ENCODE data around the gene HOXC6.

Gene HOXC6

DNA sequence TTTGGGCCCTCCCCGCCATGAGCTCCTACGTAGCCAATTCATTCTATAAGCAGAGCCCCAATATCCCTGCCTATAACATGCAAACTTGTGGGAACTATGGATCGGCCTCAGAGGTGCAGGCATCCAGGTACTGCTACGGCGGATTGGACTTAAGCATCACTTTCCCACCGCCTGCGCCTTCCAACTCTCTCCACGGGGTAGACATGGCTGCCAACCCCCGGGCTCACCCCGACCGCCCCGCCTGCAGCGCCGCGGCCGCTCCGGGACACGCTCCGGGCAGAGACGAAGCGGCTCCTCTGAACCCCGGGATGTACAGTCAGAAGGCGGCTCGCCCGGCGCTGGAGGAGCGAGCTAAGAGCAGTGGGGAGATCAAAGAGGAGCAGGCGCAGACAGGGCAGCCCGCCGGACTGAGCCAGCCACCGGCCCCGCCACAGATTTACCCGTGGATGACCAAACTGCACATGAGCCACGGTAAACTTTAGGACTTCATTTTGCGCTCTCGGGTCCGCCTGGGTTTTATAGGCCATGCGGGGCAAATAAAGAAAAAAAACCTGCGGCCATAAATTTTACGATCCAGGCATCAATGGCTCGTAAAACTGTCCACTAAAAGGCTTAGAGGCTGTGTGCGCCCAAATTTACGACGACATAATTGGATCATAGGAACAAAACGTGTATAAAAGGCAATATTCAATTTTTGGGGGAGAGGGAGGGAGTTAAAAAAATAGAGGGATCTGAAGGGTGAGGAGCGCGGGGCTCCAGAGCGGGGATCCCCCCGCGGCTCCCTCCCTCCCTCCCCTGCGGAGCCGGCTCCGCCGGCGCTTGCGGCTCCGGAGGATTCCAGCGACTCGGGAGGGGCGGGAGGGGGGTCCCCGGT lies 5.1 kb downstream of the HOXC6 start (continued):
- no peak for TF ChIP-seq ZNF292 (tag by site-specific recombination; IDR thresholded peaks at IDR 0.05; ENCODE audit: borderline replicate concordance, low read depth)
- TF ChIP-seq, protein P1, sequence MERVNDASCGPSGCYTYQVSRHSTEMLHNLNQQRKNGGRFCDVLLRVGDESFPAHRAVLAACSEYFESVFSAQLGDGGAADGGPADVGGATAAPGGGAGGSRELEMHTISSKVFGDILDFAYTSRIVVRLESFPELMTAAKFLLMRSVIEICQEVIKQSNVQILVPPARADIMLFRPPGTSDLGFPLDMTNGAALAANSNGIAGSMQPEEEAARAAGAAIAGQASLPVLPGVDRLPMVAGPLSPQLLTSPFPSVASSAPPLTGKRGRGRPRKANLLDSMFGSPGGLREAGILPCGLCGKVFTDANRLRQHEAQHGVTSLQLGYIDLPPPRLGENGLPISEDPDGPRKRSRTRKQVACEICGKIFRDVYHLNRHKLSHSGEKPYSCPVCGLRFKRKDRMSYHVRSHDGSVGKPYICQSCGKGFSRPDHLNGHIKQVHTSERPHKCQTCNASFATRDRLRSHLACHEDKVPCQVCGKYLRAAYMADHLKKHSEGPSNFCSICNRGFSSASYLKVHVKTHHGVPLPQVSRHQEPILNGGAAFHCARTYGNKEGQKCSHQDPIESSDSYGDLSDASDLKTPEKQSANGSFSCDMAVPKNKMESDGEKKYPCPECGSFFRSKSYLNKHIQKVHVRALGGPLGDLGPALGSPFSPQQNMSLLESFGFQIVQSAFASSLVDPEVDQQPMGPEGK (tag by site-specific recombination; IDR thresholded peaks at IDR 0.05) = peak; percentile 95
- peak; percentile 97 for TF ChIP-seq MZF1 (tag by site-specific recombination; IDR thresholded peaks at IDR 0.05; ENCODE audit: borderline replicate concordance)
- TF ChIP-seq, protein P2, sequence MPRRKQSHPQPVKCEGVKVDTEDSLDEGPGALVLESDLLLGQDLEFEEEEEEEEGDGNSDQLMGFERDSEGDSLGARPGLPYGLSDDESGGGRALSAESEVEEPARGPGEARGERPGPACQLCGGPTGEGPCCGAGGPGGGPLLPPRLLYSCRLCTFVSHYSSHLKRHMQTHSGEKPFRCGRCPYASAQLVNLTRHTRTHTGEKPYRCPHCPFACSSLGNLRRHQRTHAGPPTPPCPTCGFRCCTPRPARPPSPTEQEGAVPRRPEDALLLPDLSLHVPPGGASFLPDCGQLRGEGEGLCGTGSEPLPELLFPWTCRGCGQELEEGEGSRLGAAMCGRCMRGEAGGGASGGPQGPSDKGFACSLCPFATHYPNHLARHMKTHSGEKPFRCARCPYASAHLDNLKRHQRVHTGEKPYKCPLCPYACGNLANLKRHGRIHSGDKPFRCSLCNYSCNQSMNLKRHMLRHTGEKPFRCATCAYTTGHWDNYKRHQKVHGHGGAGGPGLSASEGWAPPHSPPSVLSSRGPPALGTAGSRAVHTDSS (tag by site-specific recombination; IDR thresholded peaks at IDR 0.05) = peak; percentile 72
- peak; percentile 88 for TF ChIP-seq ZBTB20 (tag by site-specific recombination; IDR thresholded peaks at IDR 0.05)
- TF ChIP-seq ZNF433 (tag by site-specific recombination; IDR thresholded peaks at IDR 0.05; ENCODE audit: low read depth) = no peak
- TF ChIP-seq, protein P3, sequence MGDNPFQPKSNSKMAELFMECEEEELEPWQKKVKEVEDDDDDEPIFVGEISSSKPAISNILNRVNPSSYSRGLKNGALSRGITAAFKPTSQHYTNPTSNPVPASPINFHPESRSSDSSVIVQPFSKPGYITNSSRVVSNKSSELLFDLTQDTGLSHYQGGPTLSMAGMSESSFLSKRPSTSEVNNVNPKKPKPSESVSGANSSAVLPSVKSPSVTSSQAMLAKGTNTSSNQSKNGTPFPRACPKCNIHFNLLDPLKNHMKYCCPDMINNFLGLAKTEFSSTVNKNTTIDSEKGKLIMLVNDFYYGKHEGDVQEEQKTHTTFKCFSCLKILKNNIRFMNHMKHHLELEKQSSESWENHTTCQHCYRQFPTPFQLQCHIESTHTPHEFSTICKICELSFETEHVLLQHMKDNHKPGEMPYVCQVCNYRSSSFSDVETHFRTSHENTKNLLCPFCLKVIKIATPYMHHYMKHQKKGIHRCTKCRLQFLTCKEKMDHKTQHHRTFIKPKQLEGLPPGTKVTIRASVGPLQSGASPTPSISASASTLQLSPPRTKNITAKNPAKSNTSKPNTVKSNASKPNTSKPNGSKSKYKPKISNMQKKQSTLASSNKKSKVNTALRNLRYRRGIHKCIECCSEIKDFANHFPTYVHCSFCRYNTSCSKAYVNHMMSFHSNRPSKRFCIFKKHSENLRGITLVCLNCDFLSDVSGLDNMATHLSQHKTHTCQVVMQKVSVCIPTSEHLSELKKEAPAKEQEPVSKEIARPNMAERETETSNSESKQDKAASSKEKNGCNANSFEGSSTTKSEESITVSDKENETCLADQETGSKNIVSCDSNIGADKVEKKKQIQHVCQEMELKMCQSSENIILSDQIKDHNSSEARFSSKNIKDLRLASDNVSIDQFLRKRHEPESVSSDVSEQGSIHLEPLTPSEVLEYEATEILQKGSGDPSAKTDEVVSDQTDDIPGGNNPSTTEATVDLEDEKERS (tag by site-specific recombination; IDR thresholded peaks at IDR 0.05) = no peak
- peak; percentile 86 for TF ChIP-seq ZNF596 (tag by site-specific recombination; IDR thresholded peaks at IDR 0.05)
- no peak for TF ChIP-seq ZNF404 (tag by site-specific recombination; IDR thresholded peaks at IDR 0.05)
- TF ChIP-seq ZNF837 (tag by site-specific recombination; IDR thresholded peaks at IDR 0.05) = no peak
- TF ChIP-seq, protein P4, sequence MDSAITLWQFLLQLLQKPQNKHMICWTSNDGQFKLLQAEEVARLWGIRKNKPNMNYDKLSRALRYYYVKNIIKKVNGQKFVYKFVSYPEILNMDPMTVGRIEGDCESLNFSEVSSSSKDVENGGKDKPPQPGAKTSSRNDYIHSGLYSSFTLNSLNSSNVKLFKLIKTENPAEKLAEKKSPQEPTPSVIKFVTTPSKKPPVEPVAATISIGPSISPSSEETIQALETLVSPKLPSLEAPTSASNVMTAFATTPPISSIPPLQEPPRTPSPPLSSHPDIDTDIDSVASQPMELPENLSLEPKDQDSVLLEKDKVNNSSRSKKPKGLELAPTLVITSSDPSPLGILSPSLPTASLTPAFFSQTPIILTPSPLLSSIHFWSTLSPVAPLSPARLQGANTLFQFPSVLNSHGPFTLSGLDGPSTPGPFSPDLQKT (IDR thresholded peaks at IDR 0.05; ENCODE audit: borderline replicate concordance, low read depth, low read length) = no peak
- peak; percentile 78 for TF ChIP-seq ZNF121 (tag by site-specific recombination; IDR thresholded peaks at IDR 0.05)
- TF ChIP-seq, protein P5, sequence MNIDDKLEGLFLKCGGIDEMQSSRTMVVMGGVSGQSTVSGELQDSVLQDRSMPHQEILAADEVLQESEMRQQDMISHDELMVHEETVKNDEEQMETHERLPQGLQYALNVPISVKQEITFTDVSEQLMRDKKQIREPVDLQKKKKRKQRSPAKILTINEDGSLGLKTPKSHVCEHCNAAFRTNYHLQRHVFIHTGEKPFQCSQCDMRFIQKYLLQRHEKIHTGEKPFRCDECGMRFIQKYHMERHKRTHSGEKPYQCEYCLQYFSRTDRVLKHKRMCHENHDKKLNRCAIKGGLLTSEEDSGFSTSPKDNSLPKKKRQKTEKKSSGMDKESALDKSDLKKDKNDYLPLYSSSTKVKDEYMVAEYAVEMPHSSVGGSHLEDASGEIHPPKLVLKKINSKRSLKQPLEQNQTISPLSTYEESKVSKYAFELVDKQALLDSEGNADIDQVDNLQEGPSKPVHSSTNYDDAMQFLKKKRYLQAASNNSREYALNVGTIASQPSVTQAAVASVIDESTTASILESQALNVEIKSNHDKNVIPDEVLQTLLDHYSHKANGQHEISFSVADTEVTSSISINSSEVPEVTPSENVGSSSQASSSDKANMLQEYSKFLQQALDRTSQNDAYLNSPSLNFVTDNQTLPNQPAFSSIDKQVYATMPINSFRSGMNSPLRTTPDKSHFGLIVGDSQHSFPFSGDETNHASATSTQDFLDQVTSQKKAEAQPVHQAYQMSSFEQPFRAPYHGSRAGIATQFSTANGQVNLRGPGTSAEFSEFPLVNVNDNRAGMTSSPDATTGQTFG (tag by site-specific recombination; IDR thresholded peaks at IDR 0.05; ENCODE audit: borderline replicate concordance) = no peak
- TF ChIP-seq ZNF2 (tag by site-specific recombination; IDR thresholded peaks at IDR 0.05) = peak; percentile 83
- TF ChIP-seq, protein P6, sequence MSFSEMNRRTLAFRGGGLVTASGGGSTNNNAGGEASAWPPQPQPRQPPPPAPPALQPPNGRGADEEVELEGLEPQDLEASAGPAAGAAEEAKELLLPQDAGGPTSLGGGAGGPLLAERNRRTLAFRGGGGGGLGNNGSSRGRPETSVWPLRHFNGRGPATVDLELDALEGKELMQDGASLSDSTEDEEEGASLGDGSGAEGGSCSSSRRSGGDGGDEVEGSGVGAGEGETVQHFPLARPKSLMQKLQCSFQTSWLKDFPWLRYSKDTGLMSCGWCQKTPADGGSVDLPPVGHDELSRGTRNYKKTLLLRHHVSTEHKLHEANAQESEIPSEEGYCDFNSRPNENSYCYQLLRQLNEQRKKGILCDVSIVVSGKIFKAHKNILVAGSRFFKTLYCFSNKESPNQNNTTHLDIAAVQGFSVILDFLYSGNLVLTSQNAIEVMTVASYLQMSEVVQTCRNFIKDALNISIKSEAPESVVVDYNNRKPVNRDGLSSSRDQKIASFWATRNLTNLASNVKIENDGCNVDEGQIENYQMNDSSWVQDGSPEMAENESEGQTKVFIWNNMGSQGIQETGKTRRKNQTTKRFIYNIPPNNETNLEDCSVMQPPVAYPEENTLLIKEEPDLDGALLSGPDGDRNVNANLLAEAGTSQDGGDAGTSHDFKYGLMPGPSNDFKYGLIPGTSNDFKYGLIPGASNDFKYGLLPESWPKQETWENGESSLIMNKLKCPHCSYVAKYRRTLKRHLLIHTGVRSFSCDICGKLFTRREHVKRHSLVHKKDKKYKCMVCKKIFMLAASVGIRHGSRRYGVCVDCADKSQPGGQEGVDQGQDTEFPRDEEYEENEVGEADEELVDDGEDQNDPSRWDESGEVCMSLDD (tag by site-specific recombination; IDR thresholded peaks at IDR 0.05) = peak; percentile 51; the same call in 1 of the 2 replicates
- TF ChIP-seq MYNN (tag by site-specific recombination; IDR thresholded peaks at IDR 0.05; ENCODE audit: borderline replicate concordance) = peak; percentile 72
